ENCODE data around the gene ABHD17A.

- no peak for TF ChIP-seq CTCF (IDR thresholded peaks at IDR 0.05)
- TF ChIP-seq POLR2A (IDR thresholded peaks at IDR 0.05): no peak
Observed at GRCh38 chr19:1908364-1908678, 23.0 kb upstream of the ABHD17A start.
